ENCODE data around the gene BSX.

DNA sequence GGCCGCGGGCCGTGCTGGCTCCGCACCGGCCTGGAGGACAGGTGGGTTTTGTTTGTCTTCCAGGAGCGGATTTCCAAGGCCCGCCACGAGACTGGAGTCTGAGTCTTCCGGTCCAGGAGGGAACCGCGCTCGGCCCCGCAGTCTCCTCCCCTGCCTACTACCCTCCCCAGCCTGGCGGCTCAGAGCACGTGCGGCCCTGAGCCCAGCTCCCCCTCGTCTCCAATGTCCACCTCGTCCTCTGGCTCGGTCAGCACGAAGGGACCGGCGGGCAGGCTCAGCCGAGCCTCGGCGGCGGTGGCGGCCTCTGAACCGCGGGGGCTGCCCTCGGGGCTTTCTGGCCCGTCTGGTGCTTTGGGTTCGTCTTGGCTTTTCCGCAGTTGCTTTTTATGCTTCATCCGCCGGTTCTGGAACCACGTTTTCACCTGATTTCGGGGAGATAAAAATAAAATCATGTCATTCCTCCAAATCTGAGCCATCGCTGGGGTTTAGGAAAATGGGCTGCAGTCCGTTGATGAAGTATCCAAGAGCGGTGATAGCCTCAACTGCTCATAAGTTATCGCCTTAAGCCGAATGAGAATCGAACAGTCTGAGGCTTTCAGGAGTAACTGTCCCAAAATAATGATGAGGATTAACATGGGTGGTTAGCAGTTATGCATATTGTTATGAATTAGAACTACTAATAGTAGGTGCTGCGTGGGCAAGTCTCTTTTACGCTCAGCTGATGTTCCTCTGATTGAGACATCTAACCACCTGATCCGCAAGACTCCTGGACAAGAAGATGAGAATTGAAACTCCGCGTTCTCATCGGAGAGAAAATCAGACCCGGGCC, 4.0 kb downstream of the BSX start:
- TF ChIP-seq, protein P1, sequence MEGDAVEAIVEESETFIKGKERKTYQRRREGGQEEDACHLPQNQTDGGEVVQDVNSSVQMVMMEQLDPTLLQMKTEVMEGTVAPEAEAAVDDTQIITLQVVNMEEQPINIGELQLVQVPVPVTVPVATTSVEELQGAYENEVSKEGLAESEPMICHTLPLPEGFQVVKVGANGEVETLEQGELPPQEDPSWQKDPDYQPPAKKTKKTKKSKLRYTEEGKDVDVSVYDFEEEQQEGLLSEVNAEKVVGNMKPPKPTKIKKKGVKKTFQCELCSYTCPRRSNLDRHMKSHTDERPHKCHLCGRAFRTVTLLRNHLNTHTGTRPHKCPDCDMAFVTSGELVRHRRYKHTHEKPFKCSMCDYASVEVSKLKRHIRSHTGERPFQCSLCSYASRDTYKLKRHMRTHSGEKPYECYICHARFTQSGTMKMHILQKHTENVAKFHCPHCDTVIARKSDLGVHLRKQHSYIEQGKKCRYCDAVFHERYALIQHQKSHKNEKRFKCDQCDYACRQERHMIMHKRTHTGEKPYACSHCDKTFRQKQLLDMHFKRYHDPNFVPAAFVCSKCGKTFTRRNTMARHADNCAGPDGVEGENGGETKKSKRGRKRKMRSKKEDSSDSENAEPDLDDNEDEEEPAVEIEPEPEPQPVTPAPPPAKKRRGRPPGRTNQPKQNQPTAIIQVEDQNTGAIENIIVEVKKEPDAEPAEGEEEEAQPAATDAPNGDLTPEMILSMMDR (IDR thresholded peaks at IDR 0.05), result no peak
- no peak for TF ChIP-seq EP300 (IDR thresholded peaks at IDR 0.05)
- no peak for TF ChIP-seq POLR2A (IDR thresholded peaks at IDR 0.05; ENCODE audit: low read depth)

Measured in esophagus muscularis mucosa (tissue), 4 donors.